Prostate gland (tissue), 2 donors: ENCODE results near the gene SPATA31D1. TPM values are rescaled to one million over a fixed set of nuclear protein-coding genes. Genes with fewer than 3 reads are reported as not detected.

Experiments
- DNase-seq: peaks from one replicate; pipeline ENCODE4 v3.0.0-alpha.2; 2019; ENCODE audit warnings: low spot score
- H3K27ac ChIP-seq, 2 donors: fragments of 200-600 bp; sonication (generic); 2 replicates each; pipeline ENCODE4 v1.5.1; 2017 to 2019
- H3K27me3 ChIP-seq: fragments of 200-600 bp; sonication (generic); replicated peaks from 2 replicates; pipeline ENCODE4 v1.5.1; 2019; ENCODE audit not compliant: insufficient read depth
- H3K36me3 ChIP-seq, 2 donors: fragments of 200-600 bp; sonication (generic); 1 replicate in 1 of 2; 2 replicates in 1 of 2; pipeline versions ENCODE4 v1.5.1 to v1.8.1; 2017 to 2019
- H3K4me1 ChIP-seq: fragments of 200-600 bp; sonication (generic); replicated peaks from 2 replicates; pipeline ENCODE4 v1.5.1; 2019
- H3K4me3 ChIP-seq, 2 donors: fragments of 200-600 bp; sonication (generic); 2 replicates each; pipeline ENCODE4 v1.5.1; 2017 to 2019
- H3K9me3 ChIP-seq: fragments of 200-600 bp; sonication (generic); 2 replicates; pipeline ENCODE4 v1.5.1; 2017
- POLR2A ChIP-seq: fragments of 450-650 bp; IDR thresholded peaks from one replicate; pipeline ENCODE4 v1.6.1; 2016; ENCODE audit warnings: antibody characterized with exemption, mild to moderate bottlenecking
- POLR2AphosphoS5 ChIP-seq: sonication (generic); formaldehyde crosslinking; IDR thresholded peaks from one replicate; pipeline ENCODE4 v1.6.1; 2017; ENCODE audit warnings: antibody characterized with exemption
- WGBS: methylation state at CpG from one replicate; pipeline ENCODE4 v1.1.5; 2018; 5-methylcytosine and 5-hydroxymethylcytosine counted together
- intact Hi-C: fragments of 100-400 bp; cut with DNase I; formaldehyde crosslinking; loops from one replicate; pipeline ENCODE4 v1.14.2; 2022
- total RNA-seq, 2 donors: library from RNA; depleted of rRNA; stranded (reverse); fragments of >200 nt; gene quantifications; one replicate each; pipeline ENCODE4 v1.1.0, GENCODE V29; 2016
- TF ChIP-seq, protein P1 (sequence below), 4 experiments: fragments of 200-600 bp in 2 of 4; fragments of 450-650 bp in 2 of 4; sonication (generic) in 2 of 4; IDR thresholded peaks; 1 replicate in 3 of 4; 2 replicates in 1 of 4; pipeline ENCODE4 v1.5.1; 2016 to 2019; ENCODE audit warnings: antibody characterized with exemption in 4 of 4, mild to moderate bottlenecking in 2 of 4, moderate library complexity in 2 of 4

The SPATA31D1 gene
- total RNA-seq, 2 donors from 2014 or later = 2.0 TPM; not detected in 1

DNA sequence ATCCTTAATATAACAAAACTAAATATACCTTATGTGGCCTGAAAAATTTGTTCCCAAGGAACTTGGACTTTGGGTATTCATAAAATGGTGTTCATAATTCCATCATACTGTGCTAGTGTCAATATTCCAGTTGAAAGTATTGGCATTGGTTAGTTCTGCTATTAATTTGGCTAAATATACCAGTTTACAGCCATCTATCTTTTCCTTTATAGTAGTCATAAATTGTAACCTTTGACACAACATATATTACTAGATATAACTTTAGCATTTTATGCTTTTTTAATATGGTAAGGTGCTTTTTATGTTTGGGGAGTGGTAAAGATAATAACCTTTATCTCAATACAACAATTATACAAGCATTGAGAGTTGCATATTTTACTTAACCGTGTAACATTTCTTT, 23.7 kb downstream of the SPATA31D1 start:
- no peaks in the 10 kb centered on the region for H3K36me3 ChIP-seq

DNA sequence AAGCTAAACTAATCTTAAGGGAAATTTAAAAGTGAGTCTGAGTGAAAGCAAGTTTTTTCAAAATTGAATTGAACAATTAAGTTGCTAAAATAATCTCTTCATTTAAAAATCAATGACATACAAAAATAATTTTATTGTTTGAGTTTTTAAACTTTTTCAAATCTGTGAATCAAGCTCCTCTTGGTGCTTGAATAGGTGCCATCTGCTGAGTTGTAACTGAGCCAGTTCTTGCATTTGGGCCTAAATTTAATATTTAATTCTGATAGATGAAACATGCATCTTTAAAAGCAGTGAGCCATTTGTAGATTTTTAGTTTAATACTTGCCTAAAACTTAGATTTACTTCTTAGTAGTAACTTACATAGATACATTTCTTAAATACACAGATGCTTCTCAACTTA, 31.8 kb downstream of the SPATA31D1 start:
- Histone ChIP-seq H3K27ac (no peak overlapping the region), H3K4me3 (no peak overlapping the region), H3K36me3 (no peaks in the 10 kb centered on the region), H3K9me3 (no peaks in the 10 kb centered on the region), H3K4me1 (no peaks in the 10 kb centered on the region), H3K27me3 (no peaks in the 10 kb centered on the region)
- intact Hi-C loops = no loop called here
- TF ChIP-seq POLR2AphosphoS5 = no peak
- TF ChIP-seq POLR2A = no peak
- TF ChIP-seq, protein P1, sequence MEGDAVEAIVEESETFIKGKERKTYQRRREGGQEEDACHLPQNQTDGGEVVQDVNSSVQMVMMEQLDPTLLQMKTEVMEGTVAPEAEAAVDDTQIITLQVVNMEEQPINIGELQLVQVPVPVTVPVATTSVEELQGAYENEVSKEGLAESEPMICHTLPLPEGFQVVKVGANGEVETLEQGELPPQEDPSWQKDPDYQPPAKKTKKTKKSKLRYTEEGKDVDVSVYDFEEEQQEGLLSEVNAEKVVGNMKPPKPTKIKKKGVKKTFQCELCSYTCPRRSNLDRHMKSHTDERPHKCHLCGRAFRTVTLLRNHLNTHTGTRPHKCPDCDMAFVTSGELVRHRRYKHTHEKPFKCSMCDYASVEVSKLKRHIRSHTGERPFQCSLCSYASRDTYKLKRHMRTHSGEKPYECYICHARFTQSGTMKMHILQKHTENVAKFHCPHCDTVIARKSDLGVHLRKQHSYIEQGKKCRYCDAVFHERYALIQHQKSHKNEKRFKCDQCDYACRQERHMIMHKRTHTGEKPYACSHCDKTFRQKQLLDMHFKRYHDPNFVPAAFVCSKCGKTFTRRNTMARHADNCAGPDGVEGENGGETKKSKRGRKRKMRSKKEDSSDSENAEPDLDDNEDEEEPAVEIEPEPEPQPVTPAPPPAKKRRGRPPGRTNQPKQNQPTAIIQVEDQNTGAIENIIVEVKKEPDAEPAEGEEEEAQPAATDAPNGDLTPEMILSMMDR (IDR thresholded peaks at IDR 0.05) = no peak
- no peak for DNase-seq

More for the DNA sequence above, 23.7 kb downstream of the SPATA31D1 start:
- no peaks in the 10 kb centered on the region for H3K4me1 ChIP-seq
- H3K4me3 ChIP-seq = no peak overlapping the region
- DNase-seq = no peak
- H3K9me3 ChIP-seq = no peaks in the 10 kb centered on the region
- WGBS = 95% methylated on average over 1 of the region's 1 CpG
- no peak overlapping the region for H3K27ac ChIP-seq
- TF ChIP-seq, protein P1 (IDR thresholded peaks at IDR 0.05) = no peak
- TF ChIP-seq POLR2A = no peak
- no peak for TF ChIP-seq POLR2AphosphoS5
- intact Hi-C loops = no loop called here
- H3K27me3 ChIP-seq = no peaks in the 10 kb centered on the region

DNA sequence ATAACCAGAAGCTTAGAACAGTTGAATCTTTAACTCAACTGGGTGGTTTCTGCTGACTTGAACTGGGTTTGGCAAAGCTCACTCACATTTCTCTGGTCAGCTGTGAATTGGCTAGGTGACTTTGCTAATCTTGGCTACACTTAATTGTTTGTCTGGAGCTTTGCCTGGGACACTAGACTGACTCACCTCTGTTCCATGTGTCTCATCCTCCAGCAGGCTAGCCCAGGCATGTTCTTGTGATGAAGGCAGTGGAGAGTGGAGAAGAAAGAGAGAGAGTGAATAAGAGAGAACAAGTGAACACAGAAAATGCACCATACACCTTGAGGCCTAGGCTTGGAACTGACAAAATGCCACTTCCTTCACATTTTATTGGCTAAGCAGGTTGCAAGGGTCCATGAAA, 32.6 kb downstream of the SPATA31D1 start:
- Histone ChIP-seq H3K36me3 (no peaks in the 10 kb centered on the region), H3K9me3 (no peaks in the 10 kb centered on the region), H3K4me3 (no peak overlapping the region), H3K4me1 (no peaks in the 10 kb centered on the region), H3K27ac (no peak overlapping the region), H3K27me3 (no peaks in the 10 kb centered on the region)
- intact Hi-C loops = no loop called here
- TF ChIP-seq POLR2A (no peak), POLR2AphosphoS5 (peak; percentile 77)
- peak; percentile 81 for DNase-seq

DNA sequence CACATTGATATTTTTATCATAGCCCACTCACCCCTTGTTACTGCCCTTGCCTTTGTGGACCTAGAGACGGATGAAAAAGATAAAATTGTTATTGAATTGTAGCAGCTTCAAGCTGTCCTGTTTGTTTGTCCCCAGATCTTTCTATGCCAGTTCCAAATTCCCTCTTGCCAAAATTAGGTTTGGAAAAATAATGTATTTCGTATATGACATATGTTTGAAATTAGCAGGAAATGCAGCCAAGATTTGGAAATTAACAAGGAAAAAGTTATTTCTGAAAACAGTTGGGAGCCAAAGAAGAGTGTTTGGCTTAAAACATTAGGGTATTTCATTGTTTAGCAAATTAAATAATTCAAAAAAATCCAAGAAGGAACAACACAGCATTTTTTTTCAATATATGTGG, 33.5 kb downstream of the SPATA31D1 start:
- WGBS = 56% methylated on average over 2 of the region's 2 CpGs
- Histone ChIP-seq H3K9me3 (no peaks in the 10 kb centered on the region), H3K4me1 (no peaks in the 10 kb centered on the region), H3K27me3 (no peaks in the 10 kb centered on the region), H3K27ac (no peak overlapping the region), H3K36me3 (no peaks in the 10 kb centered on the region), H3K4me3 (no peak overlapping the region)
- TF ChIP-seq, protein P1 (IDR thresholded peaks at IDR 0.05) = no peak
- TF ChIP-seq POLR2AphosphoS5 (no peak), POLR2A (no peak)
- intact Hi-C loops = no loop called here
- DNase-seq = no peak

DNA sequence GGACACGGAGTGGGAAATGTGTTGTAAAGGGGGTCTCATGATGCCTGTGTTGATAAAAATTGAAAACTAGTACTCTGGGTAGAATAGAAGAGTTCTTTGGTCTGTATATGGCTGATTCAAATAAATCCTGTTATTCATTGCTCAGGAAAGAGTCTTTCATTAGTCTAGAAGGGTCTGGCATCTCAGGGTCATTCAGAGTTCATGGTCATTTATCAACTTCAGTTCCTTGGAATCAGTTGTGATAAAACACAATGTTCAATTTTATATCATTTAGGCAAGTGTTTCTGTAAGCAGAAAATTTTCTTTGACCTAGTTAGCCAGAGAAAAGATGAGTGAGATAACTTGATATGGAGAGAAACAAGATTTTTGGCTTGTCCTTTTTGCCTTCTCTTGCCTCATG, 36.3 kb downstream of the SPATA31D1 start:
- WGBS = 86% methylated on average over 1 of the region's 1 CpG

More for the DNA sequence above, 36.3 kb downstream of the SPATA31D1 start:
- Histone ChIP-seq H3K4me1 (no peaks in the 10 kb centered on the region), H3K27me3 (no peaks in the 10 kb centered on the region), H3K27ac (no peak overlapping the region), H3K36me3 (no peaks in the 10 kb centered on the region), H3K4me3 (no peak overlapping the region), H3K9me3 (no peaks in the 10 kb centered on the region)
- TF ChIP-seq POLR2A (no peak), POLR2AphosphoS5 (no peak)
- TF ChIP-seq, protein P1 (IDR thresholded peaks at IDR 0.05) = no peak
- no peak for DNase-seq
- intact Hi-C loops = no loop called here
